ENCODE measurements around the gene BBS9.

GRCh38 chr7:33411020-33411419 is 281.7 kb downstream of the BBS9 start:
- TF ChIP-seq HNF4G (IDR thresholded peaks at IDR 0.05), result no peak
- no peak for TF ChIP-seq CTCF (IDR thresholded peaks at IDR 0.05; ENCODE audit: low read depth, low read length, missing input control)
- no peak for TF ChIP-seq GABPA (IDR thresholded peaks at IDR 0.05 in 1 of 2, conservative IDR thresholded peaks at IDR 0.05 in 1 of 2)
- no peak for TF ChIP-seq JUND (IDR thresholded peaks at IDR 0.05)
